Mucosa of stomach (tissue), 1 donor: ENCODE results near the gene DCDC2.

ENCODE experiments used
- H3K27me3 ChIP-seq: one replicate; pipeline ENCODE4 v1.7.0; 2013; ENCODE audit warnings: mild to moderate bottlenecking, low read length; ENCODE audit not compliant: control insufficient read depth, insufficient read depth
- H3K36me3 ChIP-seq: one replicate; pipeline ENCODE4 v1.7.0; 2013; ENCODE audit warnings: low read length; ENCODE audit not compliant: control insufficient read depth, insufficient read depth
- H3K4me1 ChIP-seq: one replicate; pipeline ENCODE4 v1.7.0; 2013; ENCODE audit warnings: mild to moderate bottlenecking, low read length; ENCODE audit not compliant: control insufficient read depth, insufficient read depth
- H3K4me3 ChIP-seq: one replicate; pipeline ENCODE4 v1.7.0; 2013; ENCODE audit warnings: low read length
- H3K9ac ChIP-seq: one replicate; pipeline ENCODE4 v1.7.0; 2013; ENCODE audit warnings: mild to moderate bottlenecking, low read length, moderate library complexity
- H3K9me3 ChIP-seq: one replicate; pipeline ENCODE4 v1.7.0; 2013; ENCODE audit warnings: mild to moderate bottlenecking, low read length, moderate library complexity; ENCODE audit not compliant: control insufficient read depth
- donor health status: Pancreatic carcinoma.

The DCDC2 gene

DNA sequence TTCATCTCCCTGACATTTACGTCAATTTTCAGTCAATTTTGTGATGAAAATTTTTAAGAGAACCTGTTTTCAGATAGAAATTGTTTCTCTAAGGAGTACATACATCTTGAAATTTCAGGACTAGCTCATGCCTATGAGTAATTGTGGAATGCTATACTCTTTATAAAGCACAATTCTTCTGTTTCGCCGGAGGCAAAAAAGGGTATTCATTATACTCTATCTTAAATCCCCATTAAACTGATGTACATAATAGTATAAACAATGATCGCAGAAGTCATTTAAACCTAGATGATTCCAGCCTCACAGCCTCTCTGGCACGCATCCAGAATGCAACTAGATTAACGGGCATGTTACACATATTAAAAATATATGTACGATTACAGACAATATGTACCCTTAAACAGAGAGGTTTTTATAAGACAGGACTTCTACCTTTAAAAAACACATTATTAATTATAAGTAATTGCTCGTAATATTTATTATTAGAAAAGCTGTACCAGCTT, 169.2 kb downstream of the DCDC2 start:
- H3K9ac ChIP-seq, result no peak overlapping the region
- H3K4me1 ChIP-seq, result no peaks in the 10 kb centered on the region
- H3K36me3 ChIP-seq, result no peaks in the 10 kb centered on the region
- H3K4me3 ChIP-seq, result no peak overlapping the region
- H3K27me3 ChIP-seq, result no peaks in the 10 kb centered on the region
- H3K9me3 ChIP-seq, result no peaks in the 10 kb centered on the region

DNA sequence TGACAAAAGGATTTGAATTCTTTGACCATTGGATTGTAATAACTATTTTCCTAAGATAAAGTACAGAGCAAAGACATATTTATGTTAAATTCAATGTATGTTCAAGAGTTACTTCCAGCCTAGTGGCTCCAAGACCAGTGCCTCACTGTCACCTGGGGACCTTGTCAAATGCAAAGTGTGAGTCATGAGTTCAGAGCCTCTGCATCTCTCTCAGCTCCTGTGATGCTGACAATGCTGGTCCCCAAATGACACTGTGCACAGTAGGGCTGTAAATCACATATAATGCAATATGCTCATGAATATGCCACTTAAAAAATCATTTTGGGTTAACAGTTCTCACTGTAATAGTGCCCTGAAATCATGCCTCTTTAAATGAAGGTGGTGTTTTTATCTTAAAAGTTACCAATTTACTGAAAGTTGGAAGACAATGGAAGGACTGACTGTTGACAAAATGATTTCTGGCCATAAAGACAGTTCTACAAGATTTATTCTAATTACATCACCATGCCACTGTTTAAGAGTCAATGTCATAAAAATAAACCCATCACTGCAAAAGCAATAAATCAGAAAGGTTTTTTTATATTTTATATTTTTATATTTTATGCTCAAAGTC, 169.8 kb downstream of the DCDC2 start:
- Histone ChIP-seq H3K36me3 (no peaks in the 10 kb centered on the region), H3K9ac (no peak overlapping the region), H3K4me1 (no peaks in the 10 kb centered on the region), H3K4me3 (no peak overlapping the region), H3K9me3 (no peaks in the 10 kb centered on the region), H3K27me3 (no peaks in the 10 kb centered on the region)

DNA sequence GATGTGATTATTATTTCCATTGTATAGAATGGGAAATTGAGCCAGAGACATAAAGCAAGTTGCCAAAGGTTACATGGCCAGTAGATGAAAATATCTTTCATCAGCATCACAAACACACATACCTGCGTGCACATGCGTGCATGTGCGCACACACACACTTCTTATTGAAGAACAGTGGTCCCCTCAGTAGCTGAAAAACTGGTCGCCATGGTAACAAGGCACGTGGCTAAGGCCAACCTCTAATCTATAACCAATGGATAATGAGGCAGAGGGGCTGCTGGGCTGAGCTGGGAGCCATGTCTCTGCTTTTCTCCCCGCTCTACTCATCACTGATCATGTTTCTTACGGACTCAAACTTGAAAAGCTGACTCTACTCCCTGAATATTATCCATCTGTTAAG, 171.5 kb downstream of the DCDC2 start:
- Histone ChIP-seq H3K36me3 (no peaks in the 10 kb centered on the region), H3K9ac (no peak overlapping the region), H3K4me1 (no peaks in the 10 kb centered on the region)

DNA sequence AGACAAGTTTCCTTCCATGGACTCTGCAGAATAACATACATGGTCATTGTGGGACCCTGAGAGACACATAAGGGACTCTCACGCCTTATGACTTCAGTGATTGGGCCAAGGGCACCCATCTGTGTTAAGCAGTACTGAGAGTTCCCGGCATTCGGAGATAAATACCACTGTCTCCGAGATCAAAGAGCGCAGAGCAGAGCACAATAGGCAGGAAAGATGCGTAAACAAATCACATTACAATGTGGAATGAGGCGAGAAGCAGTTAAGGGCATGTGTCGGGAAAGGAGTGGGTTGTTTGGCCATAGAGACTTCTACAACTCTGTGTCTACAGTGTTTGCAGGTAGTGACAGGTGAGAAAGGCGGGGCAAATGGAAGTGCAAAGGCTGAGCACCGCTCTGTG, 174.3 kb downstream of the DCDC2 start:
- H3K36me3 ChIP-seq, result no peaks in the 10 kb centered on the region
- no peak overlapping the region for H3K4me3 ChIP-seq
- H3K4me1 ChIP-seq, result no peaks in the 10 kb centered on the region
- no peak overlapping the region for H3K9ac ChIP-seq
- H3K9me3 ChIP-seq, result no peaks in the 10 kb centered on the region
- no peaks in the 10 kb centered on the region for H3K27me3 ChIP-seq

More for the DNA sequence above, 171.5 kb downstream of the DCDC2 start:
- no peaks in the 10 kb centered on the region for H3K27me3 ChIP-seq
- H3K4me3 ChIP-seq, result no peak overlapping the region
- H3K9me3 ChIP-seq, result no peaks in the 10 kb centered on the region

DNA sequence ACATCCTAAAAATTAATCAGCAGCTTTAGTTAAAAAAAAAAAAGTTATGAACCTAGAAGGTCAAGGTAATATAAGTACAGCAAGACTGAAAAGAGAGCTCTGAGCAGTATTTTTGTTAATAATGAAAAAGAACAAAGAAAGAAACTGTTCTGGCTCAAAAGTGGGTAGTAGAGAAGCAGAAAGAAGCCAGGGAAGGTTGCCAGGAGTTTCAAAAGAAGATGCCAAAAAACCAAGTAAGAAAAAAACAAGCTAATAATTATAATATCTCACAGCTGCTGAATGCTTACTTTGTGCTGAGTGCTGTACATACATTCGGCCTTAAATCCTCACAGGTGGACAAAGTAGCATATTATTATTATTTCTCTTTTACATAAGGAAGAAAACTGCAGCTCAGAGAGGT, 200.0 kb downstream of the DCDC2 start:
- Histone ChIP-seq H3K9ac (no peak overlapping the region), H3K4me3 (no peak overlapping the region), H3K27me3 (no peaks in the 10 kb centered on the region), H3K36me3 (no peaks in the 10 kb centered on the region), H3K4me1 (no peaks in the 10 kb centered on the region), H3K9me3 (no peaks in the 10 kb centered on the region)

- no peaks in the 10 kb centered on the region for H3K9me3 ChIP-seq
- H3K4me3 ChIP-seq, result no peak overlapping the region
- no peaks in the 10 kb centered on the region for H3K4me1 ChIP-seq
- H3K36me3 ChIP-seq, result no peaks in the 10 kb centered on the region
- no peak overlapping the region for H3K9ac ChIP-seq
- no peaks in the 10 kb centered on the region for H3K27me3 ChIP-seq
Observed at GRCh38 chr6:24154121-24154520, 203.7 kb downstream of the DCDC2 start.

GRCh38 chr6:24152014-24152413, 205.8 kb downstream of the DCDC2 start:
- Histone ChIP-seq H3K9me3 (no peaks in the 10 kb centered on the region), H3K27me3 (no peaks in the 10 kb centered on the region), H3K9ac (no peak overlapping the region), H3K4me1 (no peaks in the 10 kb centered on the region), H3K36me3 (no peaks in the 10 kb centered on the region), H3K4me3 (no peak overlapping the region)

DNA sequence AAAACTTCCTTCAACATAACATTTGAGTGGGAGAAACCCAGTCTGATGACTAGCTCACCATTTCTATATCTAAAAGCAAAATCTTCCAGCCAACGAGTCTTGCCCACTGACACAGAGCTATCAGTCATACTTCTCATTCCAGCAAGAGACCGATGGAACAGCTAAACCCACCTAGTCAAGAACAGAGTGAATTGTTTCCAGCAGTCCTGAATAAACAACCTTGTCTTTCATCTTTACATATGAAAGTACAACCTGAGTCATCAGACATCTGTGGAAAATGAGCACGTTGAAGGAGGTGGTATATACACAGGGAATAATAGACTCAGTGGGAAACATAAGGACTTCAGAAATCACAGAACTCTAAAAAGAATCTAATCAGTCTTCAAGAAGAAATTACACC, 208.0 kb downstream of the DCDC2 start:
- no peaks in the 10 kb centered on the region for H3K27me3 ChIP-seq

DNA sequence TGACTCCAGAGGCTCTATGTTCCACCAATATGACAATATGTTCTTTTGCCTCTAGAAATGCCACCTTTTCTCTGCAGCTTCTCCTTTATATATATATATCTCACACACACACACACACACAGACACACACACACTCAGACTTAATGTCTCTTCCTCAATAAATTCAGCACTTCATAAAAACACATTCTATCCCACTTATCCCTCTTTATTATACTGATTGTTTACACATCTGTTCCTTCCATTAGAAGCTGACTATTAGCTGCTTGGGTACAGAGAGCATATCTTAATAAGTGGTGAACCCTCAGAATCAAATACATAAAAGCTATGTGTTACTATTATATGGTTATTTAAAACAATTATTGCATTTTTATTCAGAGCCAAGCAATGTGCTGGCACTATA, 208.6 kb downstream of the DCDC2 start:
- H3K4me1 ChIP-seq, result no peaks in the 10 kb centered on the region
- H3K9me3 ChIP-seq, result no peaks in the 10 kb centered on the region
- H3K27me3 ChIP-seq, result no peaks in the 10 kb centered on the region
- H3K9ac ChIP-seq, result no peak overlapping the region
- no peak overlapping the region for H3K4me3 ChIP-seq
- no peaks in the 10 kb centered on the region for H3K36me3 ChIP-seq

More for the DNA sequence above, 208.0 kb downstream of the DCDC2 start:
- H3K4me3 ChIP-seq, result no peak overlapping the region
- H3K36me3 ChIP-seq, result no peaks in the 10 kb centered on the region
- H3K9ac ChIP-seq, result no peak overlapping the region
- no peaks in the 10 kb centered on the region for H3K9me3 ChIP-seq
- H3K4me1 ChIP-seq, result no peaks in the 10 kb centered on the region

DNA sequence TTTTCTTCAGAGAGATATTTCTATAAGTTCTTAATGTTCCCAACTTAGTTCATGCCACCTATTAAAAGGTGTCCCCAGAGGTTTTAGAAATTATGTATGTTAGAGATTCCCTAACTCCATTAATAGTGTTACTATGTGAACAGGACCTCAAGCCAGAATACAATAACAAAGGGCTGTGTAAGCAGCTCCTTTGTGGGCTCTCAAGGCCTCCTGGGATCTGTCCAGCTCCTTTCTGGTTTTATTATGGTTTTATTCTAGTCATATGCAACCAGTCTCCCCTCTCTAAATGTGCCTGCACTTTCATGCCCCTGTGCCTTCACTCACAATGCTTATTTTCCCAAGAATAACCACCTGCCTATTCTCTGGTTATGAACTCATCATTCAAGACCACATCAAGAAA, 209.2 kb downstream of the DCDC2 start:
- Histone ChIP-seq H3K9me3 (no peaks in the 10 kb centered on the region), H3K27me3 (no peaks in the 10 kb centered on the region), H3K9ac (no peak overlapping the region), H3K36me3 (no peaks in the 10 kb centered on the region), H3K4me1 (no peaks in the 10 kb centered on the region), H3K4me3 (no peak overlapping the region)

DNA sequence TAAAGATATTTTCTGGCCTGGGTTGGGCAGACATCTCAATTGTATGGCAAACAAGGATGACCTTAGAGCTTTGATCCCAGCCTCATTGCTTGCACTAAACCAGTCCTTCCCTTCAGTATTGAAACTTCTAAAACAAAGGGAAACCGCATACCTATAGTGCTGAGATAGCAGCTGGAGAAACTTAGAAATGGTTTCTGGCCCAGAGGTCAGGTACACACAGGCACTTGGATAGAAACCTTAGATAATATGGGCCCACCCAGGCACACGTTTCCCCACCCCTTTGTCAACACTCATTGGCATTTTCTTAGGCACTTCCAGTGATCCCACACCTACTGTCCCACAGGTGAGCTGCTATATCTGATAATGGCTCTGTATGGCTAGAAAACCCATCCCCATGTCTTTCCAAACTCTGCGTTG, 209.7 kb downstream of the DCDC2 start:
- H3K4me1 ChIP-seq, result no peaks in the 10 kb centered on the region
- H3K27me3 ChIP-seq, result no peaks in the 10 kb centered on the region
- no peaks in the 10 kb centered on the region for H3K36me3 ChIP-seq
- no peak overlapping the region for H3K4me3 ChIP-seq
- H3K9ac ChIP-seq, result no peak overlapping the region
- H3K9me3 ChIP-seq, result no peaks in the 10 kb centered on the region

DNA sequence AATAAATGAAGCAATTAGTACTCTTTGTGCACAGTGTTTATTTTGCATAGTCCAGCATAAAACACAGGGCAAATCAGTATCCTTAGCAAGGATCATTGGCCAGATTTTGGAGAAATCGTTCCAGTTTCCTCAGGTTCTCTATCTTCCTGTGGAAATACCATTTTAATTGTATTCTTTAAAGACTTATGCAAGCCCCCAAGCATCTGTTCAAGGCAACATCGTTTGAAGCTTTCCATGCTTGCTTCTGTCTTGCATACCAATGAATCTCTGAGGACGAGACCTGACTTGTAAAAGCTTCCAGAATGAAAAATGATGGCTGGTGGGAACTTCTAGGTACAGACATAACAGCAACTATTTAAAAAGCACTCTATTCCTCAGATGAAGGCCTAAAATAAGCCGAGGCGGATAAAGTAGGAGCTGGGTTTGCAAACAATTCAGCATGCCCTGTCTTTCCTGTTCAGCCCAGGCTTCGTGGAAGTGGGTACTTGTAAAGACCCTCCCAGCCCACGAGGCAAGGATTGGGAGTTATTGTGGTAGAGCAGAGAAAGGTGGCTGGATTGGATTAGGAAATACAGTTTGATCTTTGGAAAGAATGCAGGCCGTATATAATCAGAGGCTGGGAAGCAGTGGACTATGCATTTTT, 210.2 kb downstream of the DCDC2 start:
- no peak overlapping the region for H3K4me3 ChIP-seq
- no peaks in the 10 kb centered on the region for H3K36me3 ChIP-seq
- no peaks in the 10 kb centered on the region for H3K4me1 ChIP-seq
- no peak overlapping the region for H3K9ac ChIP-seq
- no peaks in the 10 kb centered on the region for H3K9me3 ChIP-seq
- H3K27me3 ChIP-seq, result no peaks in the 10 kb centered on the region
